Endodermal cell (in vitro differentiated cells): ENCODE data around the gene ATP1B4. TPM values are rescaled to one million over a fixed set of nuclear protein-coding genes. Genes with fewer than 3 reads are reported as not detected.

Experiments
- DNase-seq: peaks from one replicate; pipeline ENCODE4 v3.0.0-alpha.2; 2017
- H3K27ac ChIP-seq: 2 replicates; pipeline ENCODE4 v1.5.1; 2013; ENCODE audit warnings: mild to moderate bottlenecking, low read depth, low read length, moderate library complexity
- H3K27me3 ChIP-seq: 2 replicates; pipeline ENCODE4 v1.6.1; 2013; ENCODE audit warnings: mild to moderate bottlenecking, low read length, moderate library complexity; ENCODE audit not compliant: insufficient read depth, control insufficient read depth, poor library complexity, severe bottlenecking
- H3K36me3 ChIP-seq: 2 replicates; pipeline ENCODE4 v1.7.0; 2013; ENCODE audit warnings: mild to moderate bottlenecking, low read length, moderate library complexity; ENCODE audit not compliant: control insufficient read depth, insufficient read depth
- H3K4me1 ChIP-seq: one replicate; pipeline ENCODE4 v1.7.0; 2013; ENCODE audit warnings: low read length; ENCODE audit not compliant: control insufficient read depth, insufficient read depth
- H3K4me3 ChIP-seq: 2 replicates; pipeline ENCODE4 v1.5.1; 2013; ENCODE audit warnings: mild to moderate bottlenecking, low read length, moderate library complexity
- H3K9ac ChIP-seq: 2 replicates; pipeline ENCODE4 v1.6.1; 2013; ENCODE audit warnings: mild to moderate bottlenecking, low read length, moderate library complexity; ENCODE audit not compliant: poor library complexity, severe bottlenecking; ENCODE audit errors: extremely low read depth
- H3K9me3 ChIP-seq: 2 replicates; pipeline ENCODE4 v1.6.1; 2013; ENCODE audit warnings: mild to moderate bottlenecking, low read length, moderate library complexity; ENCODE audit not compliant: control insufficient read depth
- H3K27ac Mint-ChIP-seq: 2 replicates; pipeline ENCODE4 v1.8.0; 2020; ENCODE audit warnings: mixed read lengths
- H3K27me3 Mint-ChIP-seq: 2 replicates; pipeline ENCODE4 v1.8.0; 2021; ENCODE audit warnings: mild to moderate bottlenecking, mixed read lengths; ENCODE audit not compliant: insufficient read depth
- H3K36me3 Mint-ChIP-seq: 2 replicates; pipeline ENCODE4 v1.8.0; 2020; ENCODE audit warnings: low read depth, mixed read lengths
- H3K4me1 Mint-ChIP-seq: 2 replicates; pipeline ENCODE4 v1.8.0; 2020; ENCODE audit warnings: mixed read lengths
- H3K4me3 Mint-ChIP-seq: 2 replicates; pipeline ENCODE4 v1.8.0; 2020; ENCODE audit warnings: mild to moderate bottlenecking, moderate library complexity, mixed read lengths
- H3K9me3 Mint-ChIP-seq: 2 replicates; pipeline ENCODE4 v1.8.0; 2020; ENCODE audit warnings: mild to moderate bottlenecking, mixed read lengths
- CTCF ChIP-seq: fragments of 200-600 bp; sonication (generic); conservative IDR thresholded peaks from 2 replicates; pipeline ENCODE4 v1.5.0; 2021; ENCODE audit warnings: antibody characterized with exemption, mild to moderate bottlenecking
- WGBS, 2 experiments: methylation state at CpG; one replicate each; pipeline versions ENCODE4 v1.1.5 to v1.1.7; 2013; ENCODE audit warnings: missing lambda C conversion rate in 2 of 2, mixed read lengths in 1 of 2; ENCODE audit not compliant: insufficient coverage in 1 of 2, insufficient read length in 1 of 2; 5-methylcytosine and 5-hydroxymethylcytosine counted together
- total RNA-seq, 2 donors: library from RNA; stranded (reverse); fragmentation: NEBNext Ultra II Directional in 1 of 2; extraction: Animal tissue kit (Norgen Biotek cat#: 25700) in 1 of 2; gene quantifications; 2 replicates in 1 of 2; 3 replicates in 1 of 2; pipeline ENCODE4 v1.2.1, GENCODE V29; 2021

Gene ATP1B4
- total RNA-seq, 2 donors from 2014 or later, result not detected

GRCh38 chrX:120367402-120368109 lies 5.7 kb downstream of the ATP1B4 start:
- H3K9ac ChIP-seq, result no peak overlapping the region
- Mint-ChIP-seq H3K27me3 (peaks cover 64% of the 10 kb centered on the region), H3K4me3 (no peak overlapping the region), H3K36me3 (no peaks in the 10 kb centered on the region), H3K4me1 (peaks cover 14% of the 10 kb centered on the region), H3K9me3 (peaks cover 79% of the 10 kb centered on the region), H3K27ac (no peak overlapping the region)
- H3K36me3 ChIP-seq, result no peaks in the 10 kb centered on the region
- H3K4me3 ChIP-seq, result no peak overlapping the region
- WGBS, 2 experiments, result 82 to 100% methylated on average over 1 to 3 of the region's 3 CpGs
- no peak for DNase-seq
- no peak for TF ChIP-seq CTCF
- no peaks in the 10 kb centered on the region for H3K9me3 ChIP-seq
- no peak overlapping the region for H3K27ac ChIP-seq
- no peaks in the 10 kb centered on the region for H3K27me3 ChIP-seq
- H3K4me1 ChIP-seq, result no peaks in the 10 kb centered on the region

- Histone ChIP-seq H3K36me3 (no peaks in the 10 kb centered on the region), H3K27me3 (no peaks in the 10 kb centered on the region), H3K9me3 (no peaks in the 10 kb centered on the region), H3K4me1 (no peaks in the 10 kb centered on the region), H3K4me3 (no peak overlapping the region), H3K9ac (no peak overlapping the region), H3K27ac (no peak overlapping the region)
- Mint-ChIP-seq H3K4me3 (no peak overlapping the region), H3K9me3 (peaks cover 63% of the 10 kb centered on the region), H3K27ac (no peak overlapping the region), H3K27me3 (peaks cover 60% of the 10 kb centered on the region), H3K4me1 (peaks cover 6% of the 10 kb centered on the region), H3K36me3 (no peaks in the 10 kb centered on the region)
- 80 to 90% methylated on average over 1 to 6 of the region's 6 CpGs for WGBS, 2 experiments
- no peak for DNase-seq
- TF ChIP-seq CTCF, result no peak
Measured at GRCh38 chrX:120372667-120373370, 10.9 kb downstream of the ATP1B4 start.

- Mint-ChIP-seq H3K9me3 (peaks cover 63% of the 10 kb centered on the region), H3K27me3 (peaks cover 28% of the 10 kb centered on the region), H3K4me1 (peaks cover 9% of the 10 kb centered on the region), H3K27ac (no peak overlapping the region), H3K36me3 (no peaks in the 10 kb centered on the region), H3K4me3 (no peak overlapping the region)
- no peaks in the 10 kb centered on the region for H3K4me1 ChIP-seq
- no peak overlapping the region for H3K4me3 ChIP-seq
- no peaks in the 10 kb centered on the region for H3K36me3 ChIP-seq
- no peak for TF ChIP-seq CTCF
- H3K9ac ChIP-seq, result no peak overlapping the region
- DNase-seq, result no peak
- no peaks in the 10 kb centered on the region for H3K27me3 ChIP-seq
- 84% methylated on average over 2 of the region's 3 CpGs; no CpG with 5 or more reads in 1 of the 2 experiments for WGBS, 2 experiments
- H3K9me3 ChIP-seq, result no peaks in the 10 kb centered on the region
- H3K27ac ChIP-seq, result no peak overlapping the region
Measured at GRCh38 chrX:120377179-120377578, 15.3 kb downstream of the ATP1B4 start.
